H1 (cell line): ENCODE data around the gene WTIP.

Experiments
- ATF3 ChIP-seq: IDR thresholded peaks from 2 replicates; pipeline ENCODE4 v1.6.1; 2011; ENCODE audit warnings: low read depth, mild to moderate bottlenecking, low read length; ENCODE audit not compliant: insufficient read depth
- CREB1 ChIP-seq: IDR thresholded peaks from 2 replicates; pipeline ENCODE4 v1.6.1; 2012; ENCODE audit warnings: inconsistent platforms
- EGR1 ChIP-seq: IDR thresholded peaks from 2 replicates; pipeline ENCODE4 v1.6.1; 2011; ENCODE audit warnings: low read depth, low read length, borderline replicate concordance
- EP300 ChIP-seq, 2 experiments: IDR thresholded peaks; 1 replicate in 1 of 2; 2 replicates in 1 of 2; pipeline ENCODE4 v1.6.1; 2011 to 2012; ENCODE audit warnings: low read depth in 2 of 2, low read length in 2 of 2, mild to moderate bottlenecking in 2 of 2, borderline replicate concordance in 1 of 2, inconsistent platforms in 1 of 2, moderate library complexity in 1 of 2
- HDAC6 ChIP-seq: IDR thresholded peaks from one replicate; pipeline ENCODE4 v1.7.1; 2012; ENCODE audit warnings: low read depth, mild to moderate bottlenecking, inconsistent platforms, low read length, moderate library complexity
- TAF1 ChIP-seq: IDR thresholded peaks from 2 replicates; pipeline ENCODE4 v1.6.1; 2011; ENCODE audit warnings: mild to moderate bottlenecking, low read depth, low read length
- TF ChIP-seq, protein P1 (sequence below), 3 experiments: IDR thresholded peaks; 1 replicate in 2 of 3; 2 replicates in 1 of 3; pipeline versions ENCODE4 v1.5.1 to v1.6.1; 2011; ENCODE audit warnings: low read length in 3 of 3, mild to moderate bottlenecking in 3 of 3, inconsistent platforms in 2 of 3, low read depth in 1 of 3, moderate library complexity in 1 of 3; ENCODE audit not compliant: insufficient read depth in 1 of 3; ENCODE audit errors: control extremely low read depth in 1 of 3
- TF ChIP-seq, protein P2 (sequence below): IDR thresholded peaks from 2 replicates; pipeline ENCODE4 v1.6.1; 2012; ENCODE audit warnings: inconsistent platforms

DNA sequence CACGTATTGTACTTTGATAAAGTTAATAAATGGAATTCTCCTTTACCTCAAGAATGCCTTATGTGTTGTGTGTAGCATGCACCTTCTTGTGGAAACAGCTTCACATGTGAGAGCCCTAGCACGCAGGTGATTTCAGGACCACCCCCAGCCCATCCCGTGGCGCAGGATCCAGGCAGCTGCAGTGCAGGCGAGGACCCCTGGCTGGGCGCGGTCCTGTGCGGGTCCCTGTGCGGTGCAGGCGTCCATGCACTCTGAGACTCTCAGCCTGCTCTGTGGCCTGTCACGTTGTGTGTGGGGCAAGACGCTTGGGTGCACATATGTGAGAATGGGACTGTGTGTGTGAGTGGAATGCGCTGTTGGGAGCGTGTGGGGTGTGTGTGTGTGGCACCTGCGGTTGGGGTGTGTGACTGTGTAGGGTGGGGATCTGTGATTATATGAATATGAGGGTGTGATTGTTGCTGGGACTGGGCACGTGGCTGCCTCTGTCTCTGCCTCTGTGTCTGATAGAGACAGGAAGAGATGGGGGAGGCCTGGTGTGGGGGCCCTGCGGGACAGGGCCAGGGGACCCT, 30.8 kb downstream of the WTIP start:
- TF ChIP-seq, protein P1, sequence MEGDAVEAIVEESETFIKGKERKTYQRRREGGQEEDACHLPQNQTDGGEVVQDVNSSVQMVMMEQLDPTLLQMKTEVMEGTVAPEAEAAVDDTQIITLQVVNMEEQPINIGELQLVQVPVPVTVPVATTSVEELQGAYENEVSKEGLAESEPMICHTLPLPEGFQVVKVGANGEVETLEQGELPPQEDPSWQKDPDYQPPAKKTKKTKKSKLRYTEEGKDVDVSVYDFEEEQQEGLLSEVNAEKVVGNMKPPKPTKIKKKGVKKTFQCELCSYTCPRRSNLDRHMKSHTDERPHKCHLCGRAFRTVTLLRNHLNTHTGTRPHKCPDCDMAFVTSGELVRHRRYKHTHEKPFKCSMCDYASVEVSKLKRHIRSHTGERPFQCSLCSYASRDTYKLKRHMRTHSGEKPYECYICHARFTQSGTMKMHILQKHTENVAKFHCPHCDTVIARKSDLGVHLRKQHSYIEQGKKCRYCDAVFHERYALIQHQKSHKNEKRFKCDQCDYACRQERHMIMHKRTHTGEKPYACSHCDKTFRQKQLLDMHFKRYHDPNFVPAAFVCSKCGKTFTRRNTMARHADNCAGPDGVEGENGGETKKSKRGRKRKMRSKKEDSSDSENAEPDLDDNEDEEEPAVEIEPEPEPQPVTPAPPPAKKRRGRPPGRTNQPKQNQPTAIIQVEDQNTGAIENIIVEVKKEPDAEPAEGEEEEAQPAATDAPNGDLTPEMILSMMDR (IDR thresholded peaks at IDR 0.05; ENCODE audit: control extremely low read depth in 1 of 3, insufficient read depth in 1 of 3, low read depth in 1 of 3, low read length in 3 of 3) = no peak
- TF ChIP-seq CREB1 = no peak
- TF ChIP-seq EGR1 = no peak
- no peak for TF ChIP-seq TAF1
- TF ChIP-seq, protein P2, sequence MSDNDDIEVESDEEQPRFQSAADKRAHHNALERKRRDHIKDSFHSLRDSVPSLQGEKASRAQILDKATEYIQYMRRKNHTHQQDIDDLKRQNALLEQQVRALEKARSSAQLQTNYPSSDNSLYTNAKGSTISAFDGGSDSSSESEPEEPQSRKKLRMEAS = no peak
- TF ChIP-seq HDAC6 = no peak
- no peak for TF ChIP-seq ATF3
- TF ChIP-seq EP300 (IDR thresholded peaks at IDR 0.05; ENCODE audit: borderline replicate concordance in 1 of 2, low read depth in 2 of 2, low read length in 2 of 2) = no peak
